HepG2 (cell line): ENCODE measurements around the gene PHLPP2. TPM values are rescaled to one million over a fixed set of nuclear protein-coding genes. Genes with fewer than 3 reads are reported as not detected.

Experiments
- ATAC-seq: fragments of 200-7000 bp; cut with Tn5 transposase; 3 replicates; pipeline ENCODE4 v1.9.1; 2020; ENCODE audit warnings: mild to moderate bottlenecking, moderate library complexity
- BruUV-seq: library from RNA; stranded (reverse); fragments of 400-500 nt; replicated peaks from 2 replicates; lab custom pipeline; 2021; lab: Mats Ljungman, UMichigan
- CTCF ChIA-PET: fragments of 300-600 bp; formaldehyde crosslinking; extraction: SDS; loops from one replicate; lab custom pipeline; 2021; ENCODE audit warnings: low total read pairs, inconsistent platforms, low intra/inter-chr PET ratio; lab: Yijun Ruan, JAX
- POLR2A ChIA-PET: fragments of 350-600 bp; sonication (Branson Sonifier 250); formaldehyde crosslinking; loops from one replicate; lab custom pipeline; 2020; ENCODE audit warnings: antibody characterized with exemption, inconsistent platforms; lab: Yijun Ruan, JAX
- DNase-seq: peaks from one replicate; pipeline ENCODE4 v3.0.0-alpha.2; 2015; ENCODE audit warnings: low spot score
- FAIRE-seq: peaks from 3 replicates; lab custom pipeline; 2011; peaks lifted over from hg19 to GRCh38; lab: Jason Lieb, UNC
- H2AFZ ChIP-seq: one replicate; pipeline ENCODE4 v1.6.1; 2011; ENCODE audit warnings: low read length, inconsistent platforms
- H3K27ac ChIP-seq: fragments of 300-600 bp; 3 replicates; pipeline ENCODE4 v1.8.0; 2011; ENCODE audit warnings: mixed run types, mild to moderate bottlenecking, mixed read lengths, low read length, inconsistent platforms; ENCODE audit not compliant: insufficient read depth; ENCODE audit errors: extremely low read length
- H3K27me3 ChIP-seq, 2 experiments: fragments of 200-600 bp in 1 of 2; 2 replicates in 1 of 2; 3 replicates in 1 of 2; pipeline versions ENCODE4 v1.6.0 to v1.8.0; 2011; ENCODE audit warnings: low read length in 2 of 2, mild to moderate bottlenecking in 2 of 2, moderate library complexity in 2 of 2, inconsistent platforms in 1 of 2; ENCODE audit not compliant: insufficient read depth in 2 of 2, control insufficient read depth in 1 of 2
- H3K36me3 ChIP-seq, 2 experiments: fragments of 200-600 bp in 1 of 2; replicated peaks in 1 of 2; 2 replicates in 1 of 2; 3 replicates in 1 of 2; pipeline versions ENCODE4 v1.5.1 to v1.8.0; 2011; ENCODE audit warnings: low read length in 2 of 2, inconsistent platforms in 1 of 2; ENCODE audit not compliant: insufficient read depth in 2 of 2, control insufficient read depth in 1 of 2
- H3K4me1 ChIP-seq: 2 replicates; pipeline ENCODE4 v1.5.1; 2012; ENCODE audit warnings: low read length, inconsistent platforms; ENCODE audit not compliant: insufficient read depth
- H3K4me2 ChIP-seq: 2 replicates; pipeline ENCODE4 v1.6.0; 2011; ENCODE audit warnings: low read depth, low read length, inconsistent platforms
- H3K4me3 ChIP-seq, 3 experiments: fragments of 200-600 bp in 1 of 3; sonication (generic), shearing (Covaris generic) in 1 of 3; replicated peaks in 1 of 3; 2 replicates each; pipeline ENCODE4 v1.5.1; 2011 to 2016; ENCODE audit warnings: low read length in 3 of 3, inconsistent platforms in 2 of 3, low read depth in 2 of 3, mild to moderate bottlenecking in 2 of 3, control low read depth in 1 of 3, mixed read lengths in 1 of 3; ENCODE audit not compliant: insufficient read depth in 1 of 3
- H3K79me2 ChIP-seq: one replicate; pipeline ENCODE4 v1.6.1; 2011; ENCODE audit warnings: low read length, inconsistent platforms; ENCODE audit not compliant: insufficient read depth
- H3K9ac ChIP-seq: 2 replicates; pipeline ENCODE4 v1.6.0; 2011; ENCODE audit warnings: mild to moderate bottlenecking, low read depth, low read length, inconsistent platforms; ENCODE audit not compliant: insufficient read depth
- H3K9me3 ChIP-seq: 2 replicates; pipeline ENCODE4 v1.5.1; 2012; ENCODE audit warnings: mild to moderate bottlenecking, low read length
- H4K20me1 ChIP-seq: 2 replicates; pipeline ENCODE4 v1.6.0; 2011; ENCODE audit warnings: inconsistent platforms, mild to moderate bottlenecking, low read length, moderate library complexity; ENCODE audit not compliant: insufficient read depth
- HMGA1 ChIP-seq: sonication (generic); formaldehyde crosslinking; conservative IDR thresholded peaks from 2 replicates; pipeline ENCODE4 v1.4.0; 2020; ENCODE audit warnings: missing genetic modification reagents
- SETDB1 ChIP-seq: sonication (generic); formaldehyde crosslinking; IDR thresholded peaks from 2 replicates; pipeline ENCODE4 v1.5.1; 2020; ENCODE audit warnings: missing genetic modification reagents, mild to moderate bottlenecking, borderline replicate concordance
- ZBTB40 ChIP-seq, 2 experiments: fragments of 450-650 bp in 1 of 2; sonication (generic) in 1 of 2; formaldehyde crosslinking in 1 of 2; IDR thresholded peaks; 2 replicates each; pipeline versions ENCODE4 v1.6.1 to v1.8.0; 2016 to 2022; ENCODE audit warnings: antibody characterized with exemption in 1 of 2, mild to moderate bottlenecking in 1 of 2, missing genetic modification reagents in 1 of 2
- ZBTB8A ChIP-seq: sonication (generic); formaldehyde crosslinking; IDR thresholded peaks from 2 replicates; pipeline ENCODE4 v1.4.0; 2020; ENCODE audit warnings: mild to moderate bottlenecking, low read depth, missing genetic modification reagents, borderline replicate concordance
- ZNF432 ChIP-seq: sonication (generic); formaldehyde crosslinking; IDR thresholded peaks from 2 replicates; pipeline ENCODE4 v1.5.0; 2020; ENCODE audit warnings: missing genetic modification reagents, mild to moderate bottlenecking, borderline replicate concordance
- WGBS: methylation state at CpG from one replicate; pipeline ENCODE4 v1.1.6; 2017; ENCODE audit warnings: low lambda C conversion rate; 5-methylcytosine and 5-hydroxymethylcytosine counted together
- in situ Hi-C: cut with HindIII; loops from 2 replicates; pipeline ENCODE4 v1.10.0; 2017; ENCODE audit warnings: low pct_unique_long_range_greater_than_20kb; ENCODE audit not compliant: extremely low pct_ligation_motif_present
- intact Hi-C: fragments of 100-400 bp; cut with micrococcal nuclease; formaldehyde crosslinking; loops from one replicate; pipeline ENCODE4 v1.10.0; 2022; ENCODE audit not compliant: unreplicated experiment
- polyA plus RNA-seq, 8 experiments: library from polyadenylated mRNA; depleted of rRNA in 3 of 8; stranded (reverse) in 7 of 8; unstranded in 1 of 8; fragments of >200 nt; fragmentation: Illumina TruSeq in 4 of 8; extraction: Trizol in 4 of 8; gene quantifications; 2 replicates each; pipeline versions ENCODE4 v1.2.1 to v1.2.3, GENCODE V29; 2011 to 2016; ENCODE audit warnings: low read depth in 4 of 8, missing spikeins in 1 of 8, mixed read lengths in 1 of 8; ENCODE audit not compliant: insufficient read depth in 1 of 8
- total RNA-seq, 5 experiments: library from RNA; depleted of rRNA; stranded (reverse); fragments of >200 nt; fragmentation: Illumina TruSeq; extraction: Trizol; gene quantifications; 2 replicates each; pipeline ENCODE4 v1.2.3, GENCODE V29; 2016; ENCODE audit warnings: low read depth in 1 of 5
- TF ChIP-seq, protein P1 (sequence below): sonication (generic); formaldehyde crosslinking; IDR thresholded peaks from 2 replicates; pipeline ENCODE4 v1.4.0; 2020; ENCODE audit warnings: missing genetic modification reagents
- TF ChIP-seq, protein P2 (sequence below): sonication (generic); formaldehyde crosslinking; IDR thresholded peaks from 2 replicates; pipeline ENCODE4 v1.8.1; 2023; ENCODE audit warnings: mild to moderate bottlenecking, inconsistent platforms, moderate library complexity, missing genetic modification reagents, borderline replicate concordance

The PHLPP2 gene
- total and polyA plus RNA-seq, 2 of the 13 experiments (the other 11 are each of a cell fraction or from before 2014, with no cell fraction given), result 8.9 TPM

DNA sequence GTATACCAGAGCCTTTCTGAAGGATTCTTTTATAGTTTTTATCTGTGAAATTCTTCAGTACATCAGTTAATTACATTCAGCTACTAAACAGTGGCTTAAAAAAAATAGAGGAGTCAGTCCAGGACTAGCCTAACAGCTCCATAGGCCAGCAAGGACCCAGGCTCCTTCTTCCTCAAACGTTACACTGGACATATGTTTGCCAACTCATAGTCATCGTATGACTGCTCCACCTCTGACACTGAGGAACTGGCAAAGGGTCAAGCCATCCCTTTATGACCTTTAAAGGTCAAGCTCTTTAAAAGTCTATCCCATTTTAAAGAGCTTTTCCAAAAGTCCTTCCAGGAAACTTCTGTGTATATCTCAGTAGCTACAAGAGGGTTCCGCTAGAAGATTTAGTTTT is 36.6 kb downstream of the PHLPP2 start:
- FAIRE-seq, result no peak
- no peak overlapping the region for H3K4me2 ChIP-seq
- intact Hi-C loops, result no loop called here
- H2AFZ ChIP-seq, result no peak overlapping the region
- no peaks in the 10 kb centered on the region for H3K4me1 ChIP-seq
- WGBS, result 75% methylated on average over 3 of the region's 3 CpGs
- H3K79me2 ChIP-seq, result no peaks in the 10 kb centered on the region
- POLR2A ChIA-PET, result no interaction called here
- no peaks in the 10 kb centered on the region for H3K27me3 ChIP-seq
- no peak for ATAC-seq
- in situ Hi-C loops, result no loop called here
- no peak overlapping the region for H3K9ac ChIP-seq
- DNase-seq, result no peak
- H4K20me1 ChIP-seq, result no peaks in the 10 kb centered on the region
- H3K4me3 ChIP-seq, result no peak overlapping the region
- H3K9me3 ChIP-seq, result no peaks in the 10 kb centered on the region
- no peak overlapping the region for H3K27ac ChIP-seq
- BruUV-seq, result no TSS peak
- CTCF ChIA-PET, result no interaction called here
- peaks cover 10 to 55% of the 10 kb centered on the region in 2 experiments for H3K36me3 ChIP-seq
- TF ChIP-seq, protein P1, sequence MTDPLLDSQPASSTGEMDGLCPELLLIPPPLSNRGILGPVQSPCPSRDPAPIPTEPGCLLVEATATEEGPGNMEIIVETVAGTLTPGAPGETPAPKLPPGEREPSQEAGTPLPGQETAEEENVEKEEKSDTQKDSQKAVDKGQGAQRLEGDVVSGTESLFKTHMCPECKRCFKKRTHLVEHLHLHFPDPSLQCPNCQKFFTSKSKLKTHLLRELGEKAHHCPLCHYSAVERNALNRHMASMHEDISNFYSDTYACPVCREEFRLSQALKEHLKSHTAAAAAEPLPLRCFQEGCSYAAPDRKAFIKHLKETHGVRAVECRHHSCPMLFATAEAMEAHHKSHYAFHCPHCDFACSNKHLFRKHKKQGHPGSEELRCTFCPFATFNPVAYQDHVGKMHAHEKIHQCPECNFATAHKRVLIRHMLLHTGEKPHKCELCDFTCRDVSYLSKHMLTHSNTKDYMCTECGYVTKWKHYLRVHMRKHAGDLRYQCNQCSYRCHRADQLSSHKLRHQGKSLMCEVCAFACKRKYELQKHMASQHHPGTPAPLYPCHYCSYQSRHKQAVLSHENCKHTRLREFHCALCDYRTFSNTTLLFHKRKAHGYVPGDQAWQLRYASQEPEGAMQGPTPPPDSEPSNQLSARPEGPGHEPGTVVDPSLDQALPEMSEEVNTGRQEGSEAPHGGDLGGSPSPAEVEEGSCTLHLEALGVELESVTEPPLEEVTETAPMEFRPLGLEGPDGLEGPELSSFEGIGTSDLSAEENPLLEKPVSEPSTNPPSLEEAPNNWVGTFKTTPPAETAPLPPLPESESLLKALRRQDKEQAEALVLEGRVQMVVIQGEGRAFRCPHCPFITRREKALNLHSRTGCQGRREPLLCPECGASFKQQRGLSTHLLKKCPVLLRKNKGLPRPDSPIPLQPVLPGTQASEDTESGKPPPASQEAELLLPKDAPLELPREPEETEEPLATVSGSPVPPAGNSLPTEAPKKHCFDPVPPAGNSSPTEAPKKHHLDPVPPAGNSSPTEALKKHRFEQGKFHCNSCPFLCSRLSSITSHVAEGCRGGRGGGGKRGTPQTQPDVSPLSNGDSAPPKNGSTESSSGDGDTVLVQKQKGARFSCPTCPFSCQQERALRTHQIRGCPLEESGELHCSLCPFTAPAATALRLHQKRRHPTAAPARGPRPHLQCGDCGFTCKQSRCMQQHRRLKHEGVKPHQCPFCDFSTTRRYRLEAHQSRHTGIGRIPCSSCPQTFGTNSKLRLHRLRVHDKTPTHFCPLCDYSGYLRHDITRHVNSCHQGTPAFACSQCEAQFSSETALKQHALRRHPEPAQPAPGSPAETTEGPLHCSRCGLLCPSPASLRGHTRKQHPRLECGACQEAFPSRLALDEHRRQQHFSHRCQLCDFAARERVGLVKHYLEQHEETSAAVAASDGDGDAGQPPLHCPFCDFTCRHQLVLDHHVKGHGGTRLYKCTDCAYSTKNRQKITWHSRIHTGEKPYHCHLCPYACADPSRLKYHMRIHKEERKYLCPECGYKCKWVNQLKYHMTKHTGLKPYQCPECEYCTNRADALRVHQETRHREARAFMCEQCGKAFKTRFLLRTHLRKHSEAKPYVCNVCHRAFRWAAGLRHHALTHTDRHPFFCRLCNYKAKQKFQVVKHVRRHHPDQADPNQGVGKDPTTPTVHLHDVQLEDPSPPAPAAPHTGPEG (CRISPR knock-in tag), result no peak
- TF ChIP-seq, protein P2, sequence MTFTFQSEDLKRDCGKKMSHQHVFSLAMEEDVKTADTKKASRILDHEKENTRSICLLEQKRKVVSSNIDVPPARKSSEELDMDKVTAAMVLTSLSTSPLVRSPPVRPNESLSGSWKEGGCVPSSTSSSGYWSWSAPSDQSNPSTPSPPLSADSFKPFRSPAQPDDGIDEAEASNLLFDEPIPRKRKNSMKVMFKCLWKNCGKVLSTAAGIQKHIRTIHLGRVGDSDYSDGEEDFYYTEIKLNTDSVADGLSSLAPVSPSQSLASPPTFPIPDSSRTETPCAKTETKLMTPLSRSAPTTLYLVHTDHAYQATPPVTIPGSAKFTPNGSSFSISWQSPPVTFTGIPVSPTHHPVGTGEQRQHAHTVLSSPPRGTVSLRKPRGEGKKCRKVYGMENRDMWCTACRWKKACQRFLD (CRISPR knock-in tag), result no peak
- no peak for TF ChIP-seq ZBTB8A (CRISPR knock-in tag)
- no peak for TF ChIP-seq ZNF432
- no peak for TF ChIP-seq ZBTB40 (IDR thresholded peaks at IDR 0.05)
- TF ChIP-seq ZBTB40 (CRISPR knock-in tag; IDR thresholded peaks at IDR 0.05), result no peak
- no peak for TF ChIP-seq HMGA1 (CRISPR knock-in tag)
- TF ChIP-seq SETDB1, result no peak
